ENCODE measurements around the gene ALG9.

DNA sequence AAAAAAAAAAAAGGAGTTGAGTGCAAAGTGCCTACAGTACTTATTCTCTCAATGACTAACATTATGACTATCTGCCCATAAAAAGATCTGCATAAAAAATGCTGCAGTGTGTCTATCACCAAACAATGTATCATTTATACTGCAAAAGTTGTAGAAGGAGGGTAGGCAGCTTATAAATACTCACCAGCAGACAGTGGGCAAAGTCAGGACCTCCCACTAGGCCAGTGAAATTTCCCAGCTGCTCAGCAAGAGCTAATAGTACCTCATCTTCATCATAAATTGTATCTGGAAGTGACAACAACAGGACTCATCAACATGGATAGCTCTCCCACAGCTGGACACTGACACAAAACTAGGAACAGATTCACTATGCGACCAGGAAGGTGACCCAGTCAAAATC lies 106.8 kb downstream of the ALG9 start:
- no peak for TF ChIP-seq EZH2 (IDR thresholded peaks at IDR 0.05; ENCODE audit: insufficient read depth, low read length)
- TF ChIP-seq, protein P1, sequence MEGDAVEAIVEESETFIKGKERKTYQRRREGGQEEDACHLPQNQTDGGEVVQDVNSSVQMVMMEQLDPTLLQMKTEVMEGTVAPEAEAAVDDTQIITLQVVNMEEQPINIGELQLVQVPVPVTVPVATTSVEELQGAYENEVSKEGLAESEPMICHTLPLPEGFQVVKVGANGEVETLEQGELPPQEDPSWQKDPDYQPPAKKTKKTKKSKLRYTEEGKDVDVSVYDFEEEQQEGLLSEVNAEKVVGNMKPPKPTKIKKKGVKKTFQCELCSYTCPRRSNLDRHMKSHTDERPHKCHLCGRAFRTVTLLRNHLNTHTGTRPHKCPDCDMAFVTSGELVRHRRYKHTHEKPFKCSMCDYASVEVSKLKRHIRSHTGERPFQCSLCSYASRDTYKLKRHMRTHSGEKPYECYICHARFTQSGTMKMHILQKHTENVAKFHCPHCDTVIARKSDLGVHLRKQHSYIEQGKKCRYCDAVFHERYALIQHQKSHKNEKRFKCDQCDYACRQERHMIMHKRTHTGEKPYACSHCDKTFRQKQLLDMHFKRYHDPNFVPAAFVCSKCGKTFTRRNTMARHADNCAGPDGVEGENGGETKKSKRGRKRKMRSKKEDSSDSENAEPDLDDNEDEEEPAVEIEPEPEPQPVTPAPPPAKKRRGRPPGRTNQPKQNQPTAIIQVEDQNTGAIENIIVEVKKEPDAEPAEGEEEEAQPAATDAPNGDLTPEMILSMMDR (IDR thresholded peaks at IDR 0.05; ENCODE audit: insufficient read depth, low read depth, low read length) = no peak
